Memory B cell (primary cell): ENCODE data around the gene KRT40.
"Not testable (repeated sequence)": the region's sequence is repeated elsewhere in the genome, so short reads cannot be mapped to it uniquely, and the experiment has no call there.

Experiments used
- ATAC-seq: fragments of 150-1000 bp; cut with Tn5 transposase; 2 replicates; pipeline ENCODE4 v1.10.0; 2021; ENCODE audit warnings: low read depth, mild to moderate bottlenecking, moderate library complexity
- DNase-seq, 2 donors: peaks; one replicate each; pipeline ENCODE4 v3.0.0; 2022; ENCODE audit warnings: low spot score in 2 of 2
- H3K27ac Mint-ChIP-seq: one replicate; pipeline ENCODE4 v1.8.0; 2022; ENCODE audit warnings: mild to moderate bottlenecking, moderate library complexity, mixed read lengths
- H3K27me3 Mint-ChIP-seq: one replicate; pipeline ENCODE4 v1.8.0; 2022; ENCODE audit warnings: mixed read lengths
- H3K36me3 Mint-ChIP-seq: one replicate; pipeline ENCODE4 v1.8.0; 2022; ENCODE audit warnings: mild to moderate bottlenecking, mixed read lengths
- H3K4me1 Mint-ChIP-seq: one replicate; pipeline ENCODE4 v1.8.0; 2022; ENCODE audit warnings: mixed read lengths
- H3K4me3 Mint-ChIP-seq: one replicate; pipeline ENCODE4 v1.8.0; 2022; ENCODE audit warnings: mild to moderate bottlenecking, moderate library complexity, mixed read lengths
- H3K9me3 Mint-ChIP-seq: one replicate; pipeline ENCODE4 v1.8.0; 2022; ENCODE audit warnings: mixed read lengths

The KRT40 gene

GRCh38 chr17:41009936-41010335 is 25.8 kb upstream of the KRT40 start:
- no peak for DNase-seq
- Mint-ChIP-seq H3K27ac (no peak overlapping the region), H3K36me3 (no peaks in the 10 kb centered on the region), H3K4me3 (no peak overlapping the region), H3K27me3 (peaks cover 9% of the 10 kb centered on the region), H3K9me3 (no peaks in the 10 kb centered on the region), H3K4me1 (no peaks in the 10 kb centered on the region)
- no peak for ATAC-seq

GRCh38 chr17:41009301-41009760 is 25.2 kb upstream of the KRT40 start:
- Mint-ChIP-seq H3K9me3 (no peaks in the 10 kb centered on the region), H3K27me3 (peaks cover 9% of the 10 kb centered on the region), H3K4me3 (no peak overlapping the region), H3K27ac (no peak overlapping the region), H3K4me1 (no peaks in the 10 kb centered on the region), H3K36me3 (no peaks in the 10 kb centered on the region)
- DNase-seq, result no peak
- ATAC-seq, result no peak

GRCh38 chr17:41008811-41009210 is 24.7 kb upstream of the KRT40 start, which contains the start of gene KRTAP3-1:
KRTAP3-1 (minus strand) TSS chr17:41009128; CDS start chr17:41009074, 54 bp downstream.
- no peak for ATAC-seq

GRCh38 chr17:41004397-41004796 is 20.3 kb upstream of the KRT40 start:
- no peak overlapping the region for H3K27ac Mint-ChIP-seq
- ATAC-seq, result no peak
- H3K4me1 Mint-ChIP-seq, result no peaks in the 10 kb centered on the region
- no peak for DNase-seq
- peaks cover 12% of the 10 kb centered on the region for H3K27me3 Mint-ChIP-seq
- H3K4me3 Mint-ChIP-seq, result no peak overlapping the region
- H3K36me3 Mint-ChIP-seq, result no peaks in the 10 kb centered on the region
- no peaks in the 10 kb centered on the region for H3K9me3 Mint-ChIP-seq

More at GRCh38 chr17:41008811-41009210, 24.7 kb upstream of the KRT40 start, which contains the start of gene KRTAP3-1:
- H3K27me3 Mint-ChIP-seq, result peaks cover 10% of the 10 kb centered on the region
- no peak within 1 kb of the TSS for H3K4me3 Mint-ChIP-seq
- DNase-seq, result no peak
- no peaks in the 10 kb centered on the region for H3K4me1 Mint-ChIP-seq
- no peaks in the 10 kb centered on the region for H3K36me3 Mint-ChIP-seq
- H3K9me3 Mint-ChIP-seq, result no peaks in the 10 kb centered on the region
- no peak within 1 kb of the TSS for H3K27ac Mint-ChIP-seq

- H3K27ac Mint-ChIP-seq, result no peak overlapping the region
- H3K27me3 Mint-ChIP-seq, result peaks cover 13% of the 10 kb centered on the region
- no peaks in the 10 kb centered on the region for H3K9me3 Mint-ChIP-seq
- DNase-seq (no peak), ATAC-seq (no peak)
- no peaks in the 10 kb centered on the region for H3K4me1 Mint-ChIP-seq
- H3K36me3 Mint-ChIP-seq, result no peaks in the 10 kb centered on the region
- no peak overlapping the region for H3K4me3 Mint-ChIP-seq
These were observed 19.8 kb upstream of the KRT40 start for GRCh38 chr17:41003926-41004325.

GRCh38 chr17:41002814-41003213 is 18.7 kb upstream of the KRT40 start:
- DNase-seq (no peak), ATAC-seq (no peak)
- Mint-ChIP-seq H3K36me3 (no peaks in the 10 kb centered on the region), H3K4me1 (no peaks in the 10 kb centered on the region), H3K9me3 (no peaks in the 10 kb centered on the region), H3K4me3 (no peak overlapping the region), H3K27ac (no peak overlapping the region), H3K27me3 (peaks cover 12% of the 10 kb centered on the region)

GRCh38 chr17:41001795-41002194 is 17.7 kb upstream of the KRT40 start:
- H3K9me3 Mint-ChIP-seq, result no peaks in the 10 kb centered on the region
- H3K27me3 Mint-ChIP-seq, result peaks cover 17% of the 10 kb centered on the region
- no peaks in the 10 kb centered on the region for H3K4me1 Mint-ChIP-seq
- DNase-seq, result no peak
- ATAC-seq, result no peak
- H3K36me3 Mint-ChIP-seq, result no peaks in the 10 kb centered on the region
- H3K4me3 Mint-ChIP-seq, result no peak overlapping the region
- no peak overlapping the region for H3K27ac Mint-ChIP-seq

GRCh38 chr17:40999563-40999962 is 15.4 kb upstream of the KRT40 start, which contains the start of gene KRTAP3-2:
KRTAP3-2 (minus strand) TSS chr17:40999906; CDS start chr17:40999853, 53 bp downstream.
- peaks cover 15% of the 10 kb centered on the region for H3K27me3 Mint-ChIP-seq
- not testable (repeated sequence) for H3K27ac Mint-ChIP-seq, DNase-seq, H3K9me3 Mint-ChIP-seq, H3K36me3 Mint-ChIP-seq, ATAC-seq, H3K4me3 Mint-ChIP-seq, H3K4me1 Mint-ChIP-seq

GRCh38 chr17:40997361-40997760 is 13.2 kb upstream of the KRT40 start:
- no peaks in the 10 kb centered on the region for H3K9me3 Mint-ChIP-seq
- no peaks in the 10 kb centered on the region for H3K36me3 Mint-ChIP-seq
- no peak overlapping the region for H3K27ac Mint-ChIP-seq
- DNase-seq, result no peak
- peaks cover 13% of the 10 kb centered on the region for H3K27me3 Mint-ChIP-seq
- no peak for ATAC-seq
- no peak overlapping the region for H3K4me3 Mint-ChIP-seq
- no peaks in the 10 kb centered on the region for H3K4me1 Mint-ChIP-seq

- Mint-ChIP-seq H3K9me3 (no peaks in the 10 kb centered on the region), H3K36me3 (no peaks in the 10 kb centered on the region), H3K27me3 (peaks cover 13% of the 10 kb centered on the region), H3K4me3 (no peak overlapping the region), H3K27ac (no peak overlapping the region), H3K4me1 (no peaks in the 10 kb centered on the region)
- DNase-seq (no peak), ATAC-seq (no peak)
These were observed 12.7 kb upstream of the KRT40 start for GRCh38 chr17:40996829-40997228.

- no peak overlapping the region for H3K4me3 Mint-ChIP-seq
- H3K9me3 Mint-ChIP-seq, result no peaks in the 10 kb centered on the region
- no peak overlapping the region for H3K27ac Mint-ChIP-seq
- H3K4me1 Mint-ChIP-seq, result no peaks in the 10 kb centered on the region
- no peak for ATAC-seq
- peaks cover 12% of the 10 kb centered on the region for H3K27me3 Mint-ChIP-seq
- no peak for DNase-seq
- no peaks in the 10 kb centered on the region for H3K36me3 Mint-ChIP-seq
These were observed 11.0 kb upstream of the KRT40 start for GRCh38 chr17:40995116-40995515.

GRCh38 chr17:40993839-40994238 is 9.7 kb upstream of the KRT40 start, which contains the start of gene KRTAP3-3:
KRTAP3-3 (minus strand) TSS chr17:40994164; CDS start chr17:40994097, 67 bp downstream.
- ATAC-seq, result no peak
- Mint-ChIP-seq H3K27me3 (peaks cover 8% of the 10 kb centered on the region), H3K9me3 (no peaks in the 10 kb centered on the region), H3K4me3 (no peak within 1 kb of the TSS), H3K36me3 (no peaks in the 10 kb centered on the region), H3K4me1 (no peaks in the 10 kb centered on the region), H3K27ac (no peak within 1 kb of the TSS)
- no peak for DNase-seq

- DNase-seq (no peak), ATAC-seq (no peak)
- no peaks in the 10 kb centered on the region for H3K9me3 Mint-ChIP-seq
- H3K27me3 Mint-ChIP-seq, result peaks cover 8% of the 10 kb centered on the region
- no peak overlapping the region for H3K4me3 Mint-ChIP-seq
- no peak overlapping the region for H3K27ac Mint-ChIP-seq
- no peaks in the 10 kb centered on the region for H3K36me3 Mint-ChIP-seq
- no peaks in the 10 kb centered on the region for H3K4me1 Mint-ChIP-seq
These were observed 9.0 kb upstream of the KRT40 start for GRCh38 chr17:40993084-40993483.

- Mint-ChIP-seq H3K27ac (no peak overlapping the region), H3K4me3 (no peak overlapping the region), H3K36me3 (no peaks in the 10 kb centered on the region), H3K4me1 (peaks cover 1% of the 10 kb centered on the region), H3K9me3 (no peaks in the 10 kb centered on the region), H3K27me3 (peaks cover 7% of the 10 kb centered on the region)
- DNase-seq, result no peak
- ATAC-seq, result no peak
These were observed 8.5 kb upstream of the KRT40 start for GRCh38 chr17:40992666-40993065.

- DNase-seq (no peak), ATAC-seq (no peak)
- Mint-ChIP-seq H3K36me3 (no peaks in the 10 kb centered on the region), H3K9me3 (no peaks in the 10 kb centered on the region), H3K27ac (no peak overlapping the region), H3K4me3 (no peak overlapping the region), H3K4me1 (peaks cover 4% of the 10 kb centered on the region), H3K27me3 (peaks cover 9% of the 10 kb centered on the region)
These were observed 2.8 kb upstream of the KRT40 start for GRCh38 chr17:40986920-40987319.
